Endothelial cell of umbilical vein (primary cell): ENCODE measurements around the gene SLC35B2. TPM values are rescaled to one million over a fixed set of nuclear protein-coding genes. Genes with fewer than 3 reads are reported as not detected.

Source experiments
- BruUV-seq: library from RNA; stranded (reverse); fragments of 400-500 nt; replicated peaks from 2 replicates; lab custom pipeline; 2021; lab: Mats Ljungman, UMichigan
- CTCF ChIA-PET: fragments of 300-600, 350-600 bp; sonication (Branson Sonifier 250); formaldehyde crosslinking; loops from one replicate; lab custom pipeline; 2021; ENCODE audit warnings: antibody characterized with exemption, inconsistent platforms; lab: Charles Lee
- POLR2A ChIA-PET: fragments of 300-600, 350-600 bp; sonication (Branson Sonifier 250); formaldehyde crosslinking; loops from one replicate; lab custom pipeline; 2021; ENCODE audit warnings: antibody characterized with exemption, inconsistent platforms; lab: Charles Lee
- DNase-seq: peaks from one replicate; pipeline ENCODE4 v3.0.0-alpha.2; 2011; ENCODE audit warnings: low read depth, low spot score
- FAIRE-seq: peaks from 2 replicates; lab custom pipeline; 2011; peaks lifted over from hg19 to GRCh38; lab: Jason Lieb, UNC
- H2AFZ ChIP-seq: 2 replicates; pipeline ENCODE4 v1.6.0; 2012; ENCODE audit warnings: low read depth, low read length, control low read depth, inconsistent platforms
- H3K27ac ChIP-seq: 2 replicates; pipeline ENCODE4 v1.5.1; 2011; ENCODE audit warnings: low read depth, mild to moderate bottlenecking, control low read depth, low read length, moderate library complexity; ENCODE audit not compliant: insufficient read depth
- H3K27me3 ChIP-seq, 2 experiments: 2 replicates each; pipeline versions ENCODE4 v1.6.0 to v1.6.1; 2011; ENCODE audit warnings: low read length in 2 of 2, mixed read lengths in 1 of 2; ENCODE audit not compliant: control insufficient read depth in 2 of 2, insufficient read depth in 2 of 2
- H3K36me3 ChIP-seq, 2 experiments: 2 replicates in 1 of 2; 3 replicates in 1 of 2; pipeline ENCODE4 v1.5.1; 2011; ENCODE audit warnings: low read length in 2 of 2, mild to moderate bottlenecking in 1 of 2, moderate library complexity in 1 of 2; ENCODE audit not compliant: control insufficient read depth in 2 of 2, insufficient read depth in 2 of 2; ENCODE audit errors: extremely low read depth in 1 of 2
- H3K4me1 ChIP-seq: 3 replicates; pipeline ENCODE4 v1.5.1; 2011; ENCODE audit warnings: mild to moderate bottlenecking, low read length; ENCODE audit not compliant: control insufficient read depth, insufficient read depth; ENCODE audit errors: extremely low read depth
- H3K4me2 ChIP-seq: 2 replicates; pipeline ENCODE4 v1.6.1; 2011; ENCODE audit warnings: low read length, control low read depth, mixed read lengths; ENCODE audit not compliant: insufficient read depth
- H3K4me3 ChIP-seq, 3 experiments: fragments of 200-600 bp in 1 of 3; sonication (generic), shearing (Covaris generic) in 1 of 3; replicated peaks in 1 of 3; 2 replicates each; pipeline ENCODE4 v1.5.1; 2011 to 2016; ENCODE audit warnings: control low read depth in 3 of 3, low read length in 3 of 3, mild to moderate bottlenecking in 2 of 3, inconsistent platforms in 1 of 3, low read depth in 1 of 3, moderate library complexity in 1 of 3; ENCODE audit not compliant: insufficient read depth in 1 of 3
- H3K79me2 ChIP-seq: 2 replicates; pipeline ENCODE4 v1.6.0; 2012; ENCODE audit warnings: low read length, inconsistent platforms; ENCODE audit not compliant: control insufficient read depth, insufficient read depth
- H3K9ac ChIP-seq: replicated peaks from 2 replicates; pipeline ENCODE3; 2011; ENCODE audit warnings: low read length, control low read depth; ENCODE audit not compliant: insufficient read depth; ENCODE audit errors: extremely low read depth
- H3K9me1 ChIP-seq: replicated peaks from 3 replicates; pipeline ENCODE4 v1.6.0; 2011; ENCODE audit warnings: mild to moderate bottlenecking, low read length; ENCODE audit not compliant: control insufficient read depth, insufficient read depth; ENCODE audit errors: extremely low read depth
- H3K9me3 ChIP-seq: replicated peaks from 2 replicates; pipeline ENCODE4 v1.5.1; 2012; ENCODE audit warnings: low read length, inconsistent platforms; ENCODE audit not compliant: control insufficient read depth, insufficient read depth
- H4K20me1 ChIP-seq: replicated peaks from 2 replicates; pipeline ENCODE3; 2011; ENCODE audit warnings: mild to moderate bottlenecking, low read length; ENCODE audit not compliant: control insufficient read depth, insufficient read depth; ENCODE audit errors: extremely low read depth
- EZH2 ChIP-seq: IDR thresholded peaks from 2 replicates; pipeline ENCODE4 v1.6.1; 2012; ENCODE audit warnings: borderline replicate concordance, low read depth, mild to moderate bottlenecking, moderate library complexity, low read length, inconsistent platforms; ENCODE audit not compliant: severe bottlenecking
- FOS ChIP-seq: IDR thresholded peaks from 2 replicates; pipeline ENCODE4 v1.6.1; 2011; ENCODE audit warnings: mild to moderate bottlenecking, low read length, moderate library complexity, borderline replicate concordance; ENCODE audit not compliant: insufficient read depth
- GATA2 ChIP-seq: IDR thresholded peaks from 2 replicates; pipeline ENCODE4 v1.7.0; 2011; ENCODE audit warnings: low read depth, mild to moderate bottlenecking, moderate library complexity, mixed read lengths, low read length; ENCODE audit not compliant: insufficient read length, insufficient read depth
- JUN ChIP-seq: IDR thresholded peaks from 2 replicates; pipeline ENCODE4 v1.6.1; 2011; ENCODE audit warnings: borderline replicate concordance, low read depth; ENCODE audit not compliant: insufficient read length, insufficient read depth
- MYC ChIP-seq: IDR thresholded peaks from one replicate; pipeline ENCODE4 v1.6.1; 2011; ENCODE audit warnings: mild to moderate bottlenecking, low read depth, low read length
- POLR2A ChIP-seq: IDR thresholded peaks from 2 replicates; pipeline ENCODE4 v1.6.1; 2012; ENCODE audit warnings: low read depth, mild to moderate bottlenecking, control low read depth, low read length
- POLR2AphosphoS5 ChIP-seq: IDR thresholded peaks from 2 replicates; pipeline ENCODE4 v1.6.1; 2012; ENCODE audit warnings: low read depth, mild to moderate bottlenecking, control low read depth, low read length, moderate library complexity; ENCODE audit not compliant: insufficient read depth
- dilution Hi-C: fragments of 300-500 bp; cut with MboI; formaldehyde crosslinking; loops from one replicate; pipeline ENCODE4 v1.15.0; 2019; ENCODE audit warnings: low sequenced_read_pairs; ENCODE audit not compliant: extremely low pct_ligation_motif_present
- intact Hi-C: fragments of 100-400 bp; cut with micrococcal nuclease; formaldehyde crosslinking; loops from one replicate; pipeline ENCODE4 v1.10.0; 2022
- polyA plus RNA-seq, 4 experiments: library from polyadenylated mRNA; depleted of rRNA in 3 of 4; stranded (reverse) in 3 of 4; unstranded in 1 of 4; fragments of >200 nt; gene quantifications; 2 replicates each; pipeline versions ENCODE4 v1.2.1 to v1.2.3, GENCODE V29; 2011 to 2012; ENCODE audit warnings: missing spikeins in 1 of 4
- total RNA-seq: library from RNA; stranded (reverse); gene quantifications from 2 replicates; pipeline ENCODE4 v1.2.3, GENCODE V29; 2021
- TF ChIP-seq, protein P1 (sequence below), 2 donors: IDR thresholded peaks; 1 replicate in 1 of 2; 2 replicates in 1 of 2; pipeline ENCODE4 v1.5.1; 2011; ENCODE audit warnings: low read length in 2 of 2, mild to moderate bottlenecking in 2 of 2, moderate library complexity in 2 of 2, control low read depth in 1 of 2, inconsistent platforms in 1 of 2, low read depth in 1 of 2; ENCODE audit not compliant: insufficient read depth in 1 of 2; ENCODE audit errors: extremely low read depth in 1 of 2
- TF ChIP-seq, protein P2 (sequence below): IDR thresholded peaks from 2 replicates; pipeline ENCODE4 v1.6.1; 2011; ENCODE audit not compliant: insufficient read depth, insufficient read length

The SLC35B2 gene
- total and polyA plus RNA-seq, 2 donors (not counting 3 experiments of a cell fraction or from before 2014, with no cell fraction given): 53.4 to 112 TPM

DNA sequence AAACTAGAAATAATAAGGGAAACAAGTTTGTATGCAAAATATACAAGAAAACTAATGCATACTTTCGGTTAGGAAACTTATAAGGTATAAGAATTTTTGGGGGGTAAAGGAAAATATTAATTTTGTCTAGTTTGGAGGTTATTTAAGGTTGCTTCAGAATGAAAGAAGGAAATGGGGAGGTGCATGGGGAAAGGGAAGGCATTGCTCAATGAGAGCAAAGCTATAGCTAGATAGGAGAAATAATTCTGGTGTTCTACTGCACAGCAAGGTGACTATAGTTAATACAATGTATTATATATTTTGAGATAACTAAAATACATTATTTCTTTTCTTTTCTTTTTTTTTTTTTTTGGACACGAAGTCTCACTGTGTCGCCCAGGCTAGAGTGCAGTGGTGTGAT lies 46.0 kb downstream of the SLC35B2 start:
- H2AFZ ChIP-seq: no peak overlapping the region
- H3K9me1 ChIP-seq: no peaks in the 10 kb centered on the region
- H3K36me3 ChIP-seq: no peaks in the 10 kb centered on the region
- CTCF ChIA-PET: interaction anchor here (1.1 to 1.2 kb wide), 2 partner anchors 21 to 38 kb away, joined by 3 read pairs; no protein-coding TSS in a partner anchor
- dilution Hi-C loops (no loop called here), intact Hi-C loops (no loop called here)
- H3K4me3 ChIP-seq: no peak overlapping the region
- TF ChIP-seq EZH2 (no peak), POLR2AphosphoS5 (no peak), POLR2A (no peak), FOS (no peak), GATA2 (no peak), JUN (no peak), MYC (no peak)
- TF ChIP-seq, protein P1, sequence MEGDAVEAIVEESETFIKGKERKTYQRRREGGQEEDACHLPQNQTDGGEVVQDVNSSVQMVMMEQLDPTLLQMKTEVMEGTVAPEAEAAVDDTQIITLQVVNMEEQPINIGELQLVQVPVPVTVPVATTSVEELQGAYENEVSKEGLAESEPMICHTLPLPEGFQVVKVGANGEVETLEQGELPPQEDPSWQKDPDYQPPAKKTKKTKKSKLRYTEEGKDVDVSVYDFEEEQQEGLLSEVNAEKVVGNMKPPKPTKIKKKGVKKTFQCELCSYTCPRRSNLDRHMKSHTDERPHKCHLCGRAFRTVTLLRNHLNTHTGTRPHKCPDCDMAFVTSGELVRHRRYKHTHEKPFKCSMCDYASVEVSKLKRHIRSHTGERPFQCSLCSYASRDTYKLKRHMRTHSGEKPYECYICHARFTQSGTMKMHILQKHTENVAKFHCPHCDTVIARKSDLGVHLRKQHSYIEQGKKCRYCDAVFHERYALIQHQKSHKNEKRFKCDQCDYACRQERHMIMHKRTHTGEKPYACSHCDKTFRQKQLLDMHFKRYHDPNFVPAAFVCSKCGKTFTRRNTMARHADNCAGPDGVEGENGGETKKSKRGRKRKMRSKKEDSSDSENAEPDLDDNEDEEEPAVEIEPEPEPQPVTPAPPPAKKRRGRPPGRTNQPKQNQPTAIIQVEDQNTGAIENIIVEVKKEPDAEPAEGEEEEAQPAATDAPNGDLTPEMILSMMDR (IDR thresholded peaks at IDR 0.05; ENCODE audit: extremely low read depth in 1 of 2, insufficient read depth in 1 of 2, low read depth in 1 of 2, low read length in 2 of 2): no peak
- TF ChIP-seq, protein P2, sequence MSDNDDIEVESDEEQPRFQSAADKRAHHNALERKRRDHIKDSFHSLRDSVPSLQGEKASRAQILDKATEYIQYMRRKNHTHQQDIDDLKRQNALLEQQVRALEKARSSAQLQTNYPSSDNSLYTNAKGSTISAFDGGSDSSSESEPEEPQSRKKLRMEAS: no peak
- POLR2A ChIA-PET: no interaction called here
- no peak overlapping the region for H3K9ac ChIP-seq
- no peak overlapping the region for H3K27ac ChIP-seq
- no peaks in the 10 kb centered on the region for H3K27me3 ChIP-seq
- H3K9me3 ChIP-seq: no peaks in the 10 kb centered on the region
- DNase-seq: no peak
- H3K79me2 ChIP-seq: no peaks in the 10 kb centered on the region
- no TSS peak for BruUV-seq
- H3K4me2 ChIP-seq: no peak overlapping the region
- H4K20me1 ChIP-seq: no peaks in the 10 kb centered on the region
- FAIRE-seq: no peak
- H3K4me1 ChIP-seq: no peaks in the 10 kb centered on the region
